NB4 (cell line): ENCODE measurements around the gene ABHD5.

Experiments used
- DNase-seq: peaks from one replicate; pipeline ENCODE4 v3.0.0; 2010; ENCODE audit warnings: low read depth
- H3K4me3 ChIP-seq: one replicate; pipeline ENCODE4 v1.5.1; 2011; ENCODE audit warnings: mild to moderate bottlenecking, low read depth, low read length, moderate library complexity
- MYC ChIP-seq: IDR thresholded peaks from 2 replicates; pipeline ENCODE4 v1.6.1; 2011; ENCODE audit warnings: low read depth, low read length
- POLR2A ChIP-seq: IDR thresholded peaks from 2 replicates; pipeline ENCODE4 v1.6.1; 2011; ENCODE audit warnings: mild to moderate bottlenecking; ENCODE audit not compliant: insufficient read length; ENCODE audit errors: extremely low read depth
- TF ChIP-seq, protein P1 (sequence below): IDR thresholded peaks from one replicate; pipeline ENCODE4 v1.5.1; 2012; ENCODE audit warnings: low read depth, low read length
- TF ChIP-seq, protein P2 (sequence below): IDR thresholded peaks from 2 replicates; pipeline ENCODE4 v1.6.1; 2011; ENCODE audit warnings: low read depth, low read length

The ABHD5 gene

DNA sequence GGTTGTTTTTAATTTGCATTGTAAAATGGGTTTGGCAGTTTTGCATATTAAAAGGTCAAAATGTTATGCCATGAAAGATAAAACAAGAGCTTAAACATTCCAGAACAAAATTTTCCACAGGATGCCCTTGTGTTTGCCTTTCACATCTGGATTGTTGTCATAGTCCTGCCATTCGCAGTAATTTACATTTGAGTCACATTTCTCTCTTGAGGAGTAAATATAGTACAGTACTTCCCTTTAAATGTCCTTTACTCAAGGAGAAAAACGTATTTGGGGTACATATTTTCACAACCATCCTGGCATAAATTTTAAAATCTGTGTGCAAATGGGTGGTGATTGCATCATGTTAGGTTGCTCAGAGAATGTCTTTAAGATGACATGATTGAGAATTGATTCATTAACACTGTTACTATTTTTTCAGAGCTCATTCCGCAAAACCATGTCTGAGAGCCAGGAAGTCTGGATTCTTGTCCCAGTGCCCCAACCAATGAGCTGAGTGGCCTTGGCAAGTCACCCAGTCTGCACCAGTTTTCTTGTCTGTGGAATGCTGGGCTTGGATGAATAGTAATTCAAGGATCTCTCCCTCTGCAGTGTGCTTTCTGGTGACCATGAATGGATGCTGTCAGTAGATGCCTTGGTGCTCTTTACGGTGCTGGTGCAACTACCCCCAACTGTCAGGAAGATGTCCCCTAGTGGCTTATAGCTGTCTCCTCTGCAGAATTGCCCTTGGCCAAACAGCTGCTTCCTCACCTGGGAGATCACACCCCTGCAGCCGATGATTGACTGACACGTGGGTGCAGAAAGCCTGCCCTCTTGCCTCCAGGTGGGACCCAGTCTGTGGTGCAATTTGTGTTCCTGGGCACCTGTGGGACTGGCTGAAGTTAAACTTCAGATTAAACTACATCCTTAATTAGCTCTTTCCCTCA lies 43.0 kb downstream of the ABHD5 start:
- no peak for TF ChIP-seq MYC
- no peak for TF ChIP-seq POLR2A
- TF ChIP-seq, protein P1, sequence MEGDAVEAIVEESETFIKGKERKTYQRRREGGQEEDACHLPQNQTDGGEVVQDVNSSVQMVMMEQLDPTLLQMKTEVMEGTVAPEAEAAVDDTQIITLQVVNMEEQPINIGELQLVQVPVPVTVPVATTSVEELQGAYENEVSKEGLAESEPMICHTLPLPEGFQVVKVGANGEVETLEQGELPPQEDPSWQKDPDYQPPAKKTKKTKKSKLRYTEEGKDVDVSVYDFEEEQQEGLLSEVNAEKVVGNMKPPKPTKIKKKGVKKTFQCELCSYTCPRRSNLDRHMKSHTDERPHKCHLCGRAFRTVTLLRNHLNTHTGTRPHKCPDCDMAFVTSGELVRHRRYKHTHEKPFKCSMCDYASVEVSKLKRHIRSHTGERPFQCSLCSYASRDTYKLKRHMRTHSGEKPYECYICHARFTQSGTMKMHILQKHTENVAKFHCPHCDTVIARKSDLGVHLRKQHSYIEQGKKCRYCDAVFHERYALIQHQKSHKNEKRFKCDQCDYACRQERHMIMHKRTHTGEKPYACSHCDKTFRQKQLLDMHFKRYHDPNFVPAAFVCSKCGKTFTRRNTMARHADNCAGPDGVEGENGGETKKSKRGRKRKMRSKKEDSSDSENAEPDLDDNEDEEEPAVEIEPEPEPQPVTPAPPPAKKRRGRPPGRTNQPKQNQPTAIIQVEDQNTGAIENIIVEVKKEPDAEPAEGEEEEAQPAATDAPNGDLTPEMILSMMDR: no peak
- TF ChIP-seq, protein P2, sequence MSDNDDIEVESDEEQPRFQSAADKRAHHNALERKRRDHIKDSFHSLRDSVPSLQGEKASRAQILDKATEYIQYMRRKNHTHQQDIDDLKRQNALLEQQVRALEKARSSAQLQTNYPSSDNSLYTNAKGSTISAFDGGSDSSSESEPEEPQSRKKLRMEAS: no peak
- H3K4me3 ChIP-seq: no peak overlapping the region
- DNase-seq: no peak

DNA sequence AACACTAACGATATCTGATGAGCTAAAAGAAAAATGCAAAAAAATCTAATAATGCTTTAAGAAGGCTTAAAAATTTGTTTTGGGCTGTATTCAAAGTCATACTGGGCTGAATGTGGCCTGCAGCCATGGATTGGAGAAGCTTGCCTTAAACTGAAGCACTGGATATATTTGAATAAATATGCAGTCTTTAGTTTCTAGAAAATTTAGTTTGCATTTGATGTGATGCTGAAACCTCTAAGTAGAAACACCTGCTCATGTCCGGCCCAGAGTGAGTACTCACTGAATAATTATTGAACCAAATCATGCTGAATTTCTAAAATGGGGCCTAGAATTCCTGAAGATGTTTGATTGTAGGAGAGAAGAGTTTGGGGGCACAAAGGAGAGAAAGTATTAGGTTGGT lies 43.9 kb downstream of the ABHD5 start:
- H3K4me3 ChIP-seq: no peak overlapping the region
- DNase-seq: no peak
- TF ChIP-seq, protein P2: no peak
- no peak for TF ChIP-seq POLR2A
- TF ChIP-seq, protein P1: no peak
- no peak for TF ChIP-seq MYC

DNA sequence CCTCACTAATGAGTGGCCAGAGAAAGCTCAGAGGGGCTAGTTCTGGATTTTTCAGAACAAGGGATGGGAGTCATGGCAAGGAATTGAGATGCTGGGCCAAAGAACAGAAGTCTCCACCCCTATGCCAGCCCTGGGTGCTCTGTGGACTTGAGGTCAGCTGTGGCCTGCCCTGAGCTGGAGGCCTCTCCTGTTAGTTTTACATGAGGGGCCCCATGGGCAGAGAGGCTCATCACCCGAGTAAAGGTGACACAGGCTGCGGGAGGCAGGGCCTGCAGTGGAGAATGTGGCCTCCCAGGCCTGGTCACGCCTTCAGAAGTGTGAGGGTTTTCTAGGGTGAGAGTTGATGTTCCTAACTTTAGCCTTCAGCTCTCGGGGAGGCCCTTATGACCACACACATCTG lies 44.9 kb downstream of the ABHD5 start:
- TF ChIP-seq, protein P1: no peak
- no peak for TF ChIP-seq POLR2A
- TF ChIP-seq MYC: no peak
- TF ChIP-seq, protein P2: no peak
- DNase-seq: no peak
- no peak overlapping the region for H3K4me3 ChIP-seq

DNA sequence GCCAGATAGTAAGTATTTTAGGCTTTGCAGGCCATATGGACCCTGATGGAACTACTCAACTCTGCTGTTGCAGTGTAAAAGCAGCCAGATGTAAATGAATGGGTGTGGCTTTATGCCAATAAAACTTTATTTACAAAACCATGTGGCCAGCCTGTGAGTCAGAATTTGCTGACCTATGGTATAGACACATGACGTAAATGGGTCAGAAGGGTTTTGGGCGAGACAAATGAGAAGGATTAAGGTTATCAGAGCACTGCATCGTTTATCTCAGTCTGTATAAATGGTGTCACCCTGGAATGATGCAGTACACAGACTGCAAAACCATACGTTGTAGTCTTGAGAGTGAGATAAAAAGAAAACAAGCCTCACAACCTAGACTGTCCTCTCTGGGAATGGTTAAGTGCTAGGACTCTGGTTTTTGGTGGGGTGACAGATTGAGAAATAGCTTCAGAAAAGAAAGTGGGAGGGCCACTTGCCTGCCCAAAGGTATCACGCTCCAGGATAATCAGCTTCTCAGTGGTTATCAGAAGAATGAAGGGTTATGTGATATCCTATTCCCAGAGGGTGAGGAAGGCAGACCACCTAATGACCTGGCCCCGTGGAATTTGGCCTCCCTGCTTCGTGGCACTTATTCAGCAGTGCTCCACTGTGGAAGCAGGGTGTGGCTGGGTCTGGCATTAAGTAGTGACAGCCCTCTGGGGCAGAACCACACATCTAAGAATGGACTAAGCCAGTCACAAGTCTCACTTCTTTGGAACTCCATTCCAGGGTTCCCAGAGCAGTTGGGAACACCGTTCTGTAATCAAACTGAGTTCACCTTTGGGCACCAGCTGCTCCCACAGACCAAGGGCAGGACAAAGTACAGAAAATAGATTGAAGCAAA lies 46.1 kb downstream of the ABHD5 start:
- TF ChIP-seq MYC: no peak
- TF ChIP-seq, protein P2: no peak
- TF ChIP-seq, protein P1: no peak
- TF ChIP-seq POLR2A: no peak
- no peak for DNase-seq
- no peak overlapping the region for H3K4me3 ChIP-seq

DNA sequence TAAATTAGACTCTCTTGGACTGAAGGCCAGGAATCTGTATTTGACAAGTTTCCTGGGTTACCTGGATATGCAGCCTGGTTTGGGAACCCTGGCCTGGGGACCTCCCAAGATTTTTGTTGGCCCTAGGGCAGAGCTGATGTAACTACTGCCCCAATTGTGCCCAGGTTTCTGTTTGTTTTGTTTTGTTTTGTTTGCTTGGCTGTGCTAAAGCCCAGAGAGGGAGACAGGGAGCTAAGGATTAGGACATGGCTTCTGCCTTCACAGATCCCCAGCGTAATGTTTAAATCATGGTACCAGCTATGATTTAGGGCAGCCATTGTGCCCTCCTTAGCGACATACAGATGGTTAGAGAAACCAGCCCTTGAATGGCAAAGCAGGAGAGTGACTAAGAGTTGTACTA lies 47.6 kb downstream of the ABHD5 start:
- H3K4me3 ChIP-seq: no peak overlapping the region
- DNase-seq: no peak
- TF ChIP-seq, protein P2: no peak
- TF ChIP-seq, protein P1: no peak
- TF ChIP-seq POLR2A: no peak
